GM21526 (cell line): ENCODE results near the gene CMTM3.
"Not testable (repeated sequence)": the region's sequence is repeated elsewhere in the genome, so short reads cannot be mapped to it uniquely, and the experiment has no call there.

Experiments used
- ATAC-seq: cut with Tn5 transposase; IDR thresholded peaks from one replicate; pipeline ENCODE4 v1.9.1; 2021; ENCODE audit warnings: moderate library complexity; ENCODE audit not compliant: unreplicated experiment, low FRiP score

Gene CMTM3

DNA sequence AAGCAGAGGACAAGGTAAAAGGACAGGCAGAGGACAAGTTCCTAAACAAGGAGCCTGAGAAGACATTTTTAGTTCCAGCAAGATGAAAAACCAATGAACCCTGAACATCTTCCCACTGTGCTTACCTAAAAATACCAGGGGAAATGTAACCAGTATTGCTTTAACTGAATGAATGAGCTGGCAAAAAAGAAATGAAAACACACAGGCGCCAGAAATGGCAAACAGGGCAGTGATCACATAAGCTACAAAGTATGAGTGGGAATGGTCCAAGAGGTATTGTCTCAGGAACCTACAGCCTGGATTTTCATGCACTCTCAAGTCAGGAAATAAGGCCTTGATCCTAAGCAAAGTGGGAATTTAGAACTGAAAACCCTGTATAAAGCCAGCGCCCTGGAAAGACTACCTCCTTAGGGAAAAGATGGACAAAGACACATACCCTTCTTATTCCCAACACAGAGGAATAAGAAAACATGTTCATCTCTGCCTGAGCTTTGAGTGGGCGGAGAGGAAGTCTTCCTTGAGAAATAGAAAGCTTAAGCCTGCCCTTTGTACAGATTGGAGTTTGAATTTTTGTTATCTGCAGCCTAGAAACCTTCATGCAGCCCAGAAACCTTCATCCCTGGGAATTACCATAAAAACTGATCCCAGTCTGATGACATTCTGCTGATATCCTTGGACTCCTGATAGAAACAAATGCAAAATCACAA, 23.1 kb upstream of the CMTM3 start:
- ATAC-seq, result no peak

DNA sequence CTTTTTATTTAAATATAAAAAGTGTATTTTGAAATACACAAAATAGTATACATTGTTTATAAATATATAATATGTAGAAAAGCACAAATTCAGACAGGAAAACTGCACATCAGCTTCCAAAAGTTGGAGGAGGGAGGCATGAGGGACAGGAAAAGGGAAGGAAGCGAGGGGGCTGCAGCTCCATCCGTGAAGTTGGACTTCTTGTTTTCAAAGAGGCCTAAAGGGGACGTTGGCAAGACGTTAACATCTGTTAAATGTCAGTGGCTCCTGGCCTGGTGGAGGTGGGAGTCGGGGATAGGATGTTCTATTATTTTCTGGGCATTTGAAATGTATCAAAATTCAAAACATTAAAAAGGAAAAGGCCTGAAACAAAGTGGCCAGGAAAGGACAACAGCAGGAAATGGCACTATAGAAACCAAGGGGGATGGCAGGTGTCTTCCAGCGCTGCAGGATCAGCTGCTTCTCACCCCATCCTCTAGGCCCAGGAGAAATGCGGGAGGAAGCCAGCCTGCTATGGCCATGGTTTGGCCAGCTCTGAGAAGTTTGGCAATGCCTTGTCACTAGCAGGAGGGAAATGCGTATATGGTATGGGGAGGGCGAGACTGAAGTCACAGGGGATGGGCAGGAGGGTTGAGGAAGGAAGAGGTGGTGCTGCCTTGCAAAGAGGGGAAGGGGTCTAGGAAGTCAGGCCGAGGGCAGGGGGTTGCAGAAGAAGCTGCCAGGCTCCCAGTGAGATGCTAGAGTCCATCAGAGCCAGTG, 18.8 kb upstream of the CMTM3 start:
- no peak for ATAC-seq

DNA sequence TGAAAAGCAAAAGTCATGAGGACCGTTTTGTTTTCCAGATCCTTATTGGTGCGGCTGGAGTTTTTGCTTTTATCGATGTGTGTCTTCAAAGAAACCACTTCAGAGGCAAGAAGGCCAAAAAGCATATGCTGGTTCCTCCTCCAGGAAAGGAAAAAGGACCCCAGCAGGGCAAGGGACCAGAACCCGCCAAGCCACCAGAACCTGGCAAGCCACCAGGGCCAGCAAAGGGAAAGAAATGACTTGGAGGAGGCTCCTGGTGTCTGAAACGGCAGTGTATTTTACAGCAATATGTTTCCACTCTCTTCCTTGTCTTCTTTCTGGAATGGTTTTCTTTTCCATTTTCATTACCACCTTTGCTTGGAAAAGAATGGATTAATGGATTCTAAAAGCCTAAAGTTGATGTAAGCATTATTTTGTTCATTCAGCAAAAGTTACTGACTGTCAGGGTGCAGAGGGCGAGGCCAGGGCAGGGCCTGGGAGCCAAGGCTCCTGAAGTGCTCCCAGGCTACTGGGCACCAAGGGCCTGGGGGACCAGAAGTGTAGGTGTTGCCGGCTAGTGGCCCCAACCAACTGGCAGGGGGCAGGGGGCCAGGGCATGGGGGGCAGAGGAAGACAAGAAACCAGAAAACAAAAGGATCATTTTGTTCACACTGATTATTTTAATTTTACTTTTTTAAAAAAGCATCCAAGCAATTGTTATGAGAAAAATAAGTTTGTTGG, 16.5 kb upstream of the CMTM3 start:
- ATAC-seq, result no peak

DNA sequence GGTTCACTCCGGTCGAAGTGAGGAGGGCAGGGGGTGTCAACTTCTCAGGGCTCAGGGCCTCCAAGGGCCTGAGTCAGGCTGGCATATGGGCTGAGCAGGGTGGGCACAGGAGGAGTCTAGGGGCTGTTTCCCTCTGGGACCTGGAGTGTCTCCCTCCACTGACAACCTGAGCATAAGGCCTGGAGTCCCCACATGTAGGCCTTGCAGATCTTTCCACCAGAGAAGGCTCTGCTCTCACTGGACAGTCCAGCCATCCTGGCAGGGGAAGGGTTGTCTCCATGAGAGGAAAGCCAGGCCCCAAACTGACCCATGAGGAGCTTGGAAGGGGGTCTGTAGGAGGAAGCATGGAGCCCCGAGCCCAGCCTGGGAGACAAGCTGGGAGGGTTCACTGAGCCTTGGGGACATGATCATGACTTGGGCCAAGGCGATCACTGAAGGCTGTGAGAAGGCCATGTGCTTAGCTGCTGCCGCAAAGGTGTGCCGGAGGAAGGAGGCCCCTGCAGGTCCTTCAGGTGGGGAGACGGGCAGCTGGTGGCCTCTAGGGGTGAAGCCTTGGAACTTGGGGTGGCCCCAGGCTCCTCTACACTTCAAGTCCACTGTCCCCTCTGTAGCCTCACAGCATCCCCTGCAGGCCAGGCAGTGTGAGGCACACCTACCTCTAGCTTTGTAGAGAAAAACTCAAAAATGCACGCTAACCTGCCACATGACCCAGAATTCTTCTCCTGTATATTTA, 15.4 kb upstream of the CMTM3 start:
- peak; percentile 54 for ATAC-seq

DNA sequence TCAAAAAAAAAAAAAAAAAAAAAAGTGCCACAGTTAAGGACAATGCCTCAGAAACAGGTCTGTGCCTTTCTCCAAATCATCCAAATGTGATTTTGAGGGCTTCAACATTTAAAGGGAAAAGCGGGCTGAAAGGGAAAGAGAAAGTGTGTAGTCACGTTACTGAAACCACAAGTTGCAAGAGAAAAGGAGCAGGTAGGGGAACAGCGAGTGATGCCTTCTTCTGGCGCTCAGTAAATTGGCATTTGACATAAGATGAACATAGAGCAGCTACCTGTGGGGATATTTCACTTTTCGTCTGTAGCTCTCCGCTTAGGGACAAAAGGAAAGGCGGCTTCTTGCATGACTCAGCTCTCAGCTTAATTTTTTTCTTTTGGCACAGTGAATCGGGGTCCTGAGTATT, 14.2 kb upstream of the CMTM3 start:
- ATAC-seq, result no peak

DNA sequence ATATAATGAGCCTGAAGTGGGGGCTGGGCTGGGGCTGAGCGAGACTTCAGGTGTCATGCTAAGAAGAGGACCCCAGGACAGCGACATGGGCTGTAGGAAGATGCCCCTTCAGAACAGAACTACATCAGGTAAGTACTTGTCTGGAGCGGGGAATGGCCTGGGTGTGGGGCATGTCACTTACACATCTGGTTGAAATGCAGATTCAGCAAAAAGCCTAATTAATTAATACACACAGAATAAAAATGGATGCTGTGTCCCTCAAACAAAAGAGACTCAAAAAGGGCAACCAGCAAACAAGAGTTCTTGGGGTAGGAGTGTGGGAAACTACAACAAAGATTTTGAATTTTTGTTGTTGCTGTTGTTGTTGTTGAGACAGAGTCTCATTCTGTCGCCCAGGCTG, 13.5 kb upstream of the CMTM3 start:
- no peak for ATAC-seq

DNA sequence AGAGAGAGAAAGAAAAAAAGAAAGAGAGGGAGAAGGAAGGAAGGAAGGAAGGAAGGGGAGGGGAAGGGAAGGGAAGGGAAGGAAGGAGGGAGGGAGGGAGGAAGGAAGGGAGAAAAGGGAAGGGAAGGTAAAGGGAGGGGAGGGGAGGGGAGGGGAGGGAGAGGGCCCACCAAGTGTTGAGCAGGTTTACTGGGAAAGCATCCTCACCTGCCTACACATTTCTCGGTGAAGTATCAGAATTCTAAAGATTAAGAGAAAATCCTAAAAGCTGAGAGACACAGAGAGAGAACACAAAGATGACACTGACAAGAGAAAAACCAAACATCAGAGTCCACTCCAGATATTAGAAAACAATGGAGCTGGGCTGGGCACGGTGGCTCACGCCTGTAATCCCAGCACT, 12.3 kb upstream of the CMTM3 start:
- ATAC-seq, result no peak

DNA sequence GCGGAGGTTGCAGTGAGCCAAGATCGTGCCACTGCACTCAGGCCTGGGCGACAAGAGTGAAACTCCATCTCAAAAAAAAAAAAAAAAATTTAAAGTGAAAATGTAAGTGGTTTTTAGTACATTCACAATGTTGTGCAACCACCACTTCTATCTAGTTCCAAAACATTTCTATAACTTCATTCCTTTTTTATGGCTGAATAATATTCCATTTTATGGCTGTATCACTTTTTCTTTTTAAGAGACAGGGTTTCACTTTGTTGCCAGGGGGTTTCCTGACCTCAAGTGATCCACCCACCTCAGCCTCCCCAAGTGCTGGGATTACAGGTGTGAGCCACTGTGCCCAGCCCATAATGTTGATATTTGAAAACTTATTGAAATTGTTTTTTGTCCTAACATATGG, 11.7 kb upstream of the CMTM3 start:
- ATAC-seq, result no peak

DNA sequence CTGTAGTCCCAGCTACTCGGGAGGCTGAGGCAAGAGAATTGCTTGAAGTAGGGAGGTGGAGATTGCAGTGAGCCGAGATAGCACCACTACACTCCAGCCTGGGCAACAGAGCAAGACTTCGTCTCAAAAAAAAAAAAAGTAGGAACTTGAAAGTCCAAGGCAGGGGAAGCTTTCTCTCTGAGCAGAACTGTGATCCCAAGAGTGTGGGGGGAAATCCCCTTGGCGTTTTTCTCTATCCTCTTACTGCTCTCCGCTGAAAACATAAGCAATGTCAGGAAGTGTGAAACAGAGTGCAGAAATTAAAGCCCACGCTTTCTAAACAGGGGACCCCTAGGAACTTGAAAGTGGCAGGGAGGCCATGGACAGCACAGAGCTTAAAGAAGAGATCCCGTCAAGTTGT, 9.8 kb upstream of the CMTM3 start:
- ATAC-seq, result no peak

DNA sequence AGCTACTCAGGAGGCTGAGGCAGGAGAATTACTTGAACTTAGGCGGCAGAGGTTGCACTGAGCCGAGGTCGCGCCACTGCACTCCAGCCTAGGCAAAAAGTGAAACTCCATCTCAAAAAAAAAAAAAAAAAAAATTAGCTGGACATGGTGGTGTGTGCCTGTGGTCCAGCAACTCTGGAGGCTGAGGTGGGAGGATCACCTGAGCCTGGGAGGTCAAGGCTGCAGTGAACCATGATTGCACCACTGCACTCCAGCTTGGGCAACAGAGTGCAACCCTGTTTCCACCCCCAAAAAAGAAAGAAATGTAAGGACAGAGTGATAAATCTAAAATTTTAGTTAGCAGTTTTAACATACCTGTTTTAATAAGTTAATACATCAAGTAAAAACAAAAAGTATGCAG, 7.9 kb upstream of the CMTM3 start:
- not testable (repeated sequence) for ATAC-seq

DNA sequence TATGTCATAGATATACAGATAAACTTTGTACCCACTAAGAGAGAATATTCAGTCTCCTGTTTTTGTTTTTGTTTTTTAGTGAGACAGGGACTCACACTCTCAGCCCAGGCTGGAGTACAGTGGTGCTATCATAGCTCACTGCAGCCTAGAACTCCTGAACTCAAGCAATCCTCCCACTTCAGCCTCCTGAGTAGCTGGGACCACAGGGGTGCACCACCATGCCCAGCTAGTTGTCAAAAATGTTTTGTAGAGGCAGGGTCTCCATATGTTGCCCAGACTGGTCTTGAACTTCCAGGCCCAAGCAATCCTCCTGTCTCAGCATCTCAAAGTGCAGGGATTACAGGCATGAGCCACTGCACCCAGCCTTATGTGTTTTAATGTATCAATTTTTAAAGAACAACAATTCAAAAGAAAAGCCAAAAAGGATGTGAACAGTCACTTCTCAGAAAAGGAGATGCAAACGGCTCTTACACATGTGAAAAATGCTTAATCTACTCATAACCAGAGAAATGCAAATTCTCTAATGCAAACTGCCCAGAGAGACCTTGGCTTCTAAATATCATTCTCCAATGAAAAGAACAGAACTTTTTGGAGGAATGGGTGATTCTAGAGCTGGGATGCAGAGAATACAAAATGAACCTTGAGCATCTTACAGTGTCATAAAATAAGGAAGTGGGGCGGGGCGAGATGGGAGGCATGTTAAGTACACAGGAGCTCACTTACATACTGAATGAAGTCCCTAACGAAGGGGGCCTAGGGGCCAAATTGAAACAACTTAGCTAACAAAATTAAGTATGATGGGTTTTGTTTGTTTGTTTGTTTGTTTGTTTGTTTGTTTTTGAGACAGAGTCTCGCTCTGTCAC, 7.3 kb upstream of the CMTM3 start:
- no peak for ATAC-seq

DNA sequence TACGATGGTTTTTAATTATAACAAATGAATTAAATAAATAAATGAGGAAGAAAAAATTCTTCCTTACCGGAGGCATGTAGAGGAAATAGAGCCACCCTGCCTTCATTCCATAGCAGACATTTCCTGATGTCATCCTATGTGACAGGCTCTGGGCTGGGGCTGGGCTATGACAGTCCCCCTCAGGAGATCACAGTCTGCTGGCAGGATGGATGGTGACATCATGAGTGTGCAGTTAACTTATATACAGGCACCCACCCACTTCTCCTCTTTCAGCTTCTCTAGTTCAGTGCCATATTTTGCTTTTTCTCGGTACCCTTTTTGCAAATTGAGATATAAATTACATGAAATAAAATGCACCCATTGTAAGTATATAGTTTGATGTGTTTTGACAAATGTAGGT, 6.4 kb upstream of the CMTM3 start:
- no peak for ATAC-seq

DNA sequence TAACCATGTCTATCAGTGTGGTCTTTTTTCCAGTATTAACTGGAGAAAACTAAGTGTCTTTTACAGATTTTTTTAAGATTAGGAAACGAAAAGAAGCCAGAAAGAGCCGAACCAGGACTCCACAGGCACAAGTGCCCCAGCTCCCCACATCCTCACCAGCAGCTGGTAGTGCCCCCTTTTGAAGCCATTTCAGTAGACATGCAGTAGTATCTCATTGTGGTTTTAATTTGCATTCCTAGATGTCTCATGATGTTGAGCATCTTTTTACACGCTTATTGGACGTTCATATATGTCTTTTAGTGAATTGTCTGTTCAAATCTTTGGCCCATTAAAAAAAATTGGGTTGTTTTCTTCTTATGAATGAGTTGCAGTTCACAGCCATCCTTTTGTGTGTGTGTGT, 4.8 kb upstream of the CMTM3 start:
- no peak for ATAC-seq

DNA sequence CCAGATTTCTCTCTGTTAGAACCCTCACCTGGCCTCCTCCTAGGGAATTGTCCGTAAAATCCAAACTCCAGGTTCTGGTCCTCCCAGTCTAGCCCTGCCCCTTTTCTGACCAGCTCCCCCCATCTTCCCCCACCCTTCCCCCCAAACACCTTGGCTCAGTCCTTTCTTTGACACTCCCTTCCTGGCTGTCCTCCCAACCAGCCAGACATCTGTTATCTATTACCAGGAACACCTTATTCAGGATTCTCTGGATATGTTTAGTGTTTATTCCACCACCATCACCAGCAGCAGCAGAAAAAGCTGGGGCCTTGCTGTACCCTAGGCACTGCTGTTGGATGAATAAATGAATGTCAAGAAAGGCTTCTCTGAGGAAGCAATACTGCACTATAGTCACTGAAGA, 4.0 kb upstream of the CMTM3 start:
- ATAC-seq, result no peak

DNA sequence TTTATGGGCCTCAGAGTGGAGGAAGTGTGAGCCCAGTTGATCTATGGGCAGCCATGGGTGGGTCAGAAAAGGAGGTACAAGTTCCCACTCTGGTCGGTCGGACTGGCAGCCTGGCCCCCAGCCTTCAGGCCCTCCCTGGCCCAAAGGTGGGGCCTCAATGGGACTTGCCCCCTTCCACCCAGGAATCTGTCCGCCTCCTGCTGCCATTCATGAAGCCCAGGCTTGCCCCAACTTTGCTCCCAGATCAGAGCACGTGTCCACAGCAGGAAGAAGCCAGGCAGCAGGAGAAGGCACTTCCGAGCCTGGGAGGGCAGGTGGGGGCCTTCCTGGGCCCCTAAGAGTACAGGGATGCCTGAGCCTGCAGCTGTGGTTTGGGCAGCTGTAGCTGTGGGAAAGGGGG, 3.0 kb upstream of the CMTM3 start:
- no peak for ATAC-seq

DNA sequence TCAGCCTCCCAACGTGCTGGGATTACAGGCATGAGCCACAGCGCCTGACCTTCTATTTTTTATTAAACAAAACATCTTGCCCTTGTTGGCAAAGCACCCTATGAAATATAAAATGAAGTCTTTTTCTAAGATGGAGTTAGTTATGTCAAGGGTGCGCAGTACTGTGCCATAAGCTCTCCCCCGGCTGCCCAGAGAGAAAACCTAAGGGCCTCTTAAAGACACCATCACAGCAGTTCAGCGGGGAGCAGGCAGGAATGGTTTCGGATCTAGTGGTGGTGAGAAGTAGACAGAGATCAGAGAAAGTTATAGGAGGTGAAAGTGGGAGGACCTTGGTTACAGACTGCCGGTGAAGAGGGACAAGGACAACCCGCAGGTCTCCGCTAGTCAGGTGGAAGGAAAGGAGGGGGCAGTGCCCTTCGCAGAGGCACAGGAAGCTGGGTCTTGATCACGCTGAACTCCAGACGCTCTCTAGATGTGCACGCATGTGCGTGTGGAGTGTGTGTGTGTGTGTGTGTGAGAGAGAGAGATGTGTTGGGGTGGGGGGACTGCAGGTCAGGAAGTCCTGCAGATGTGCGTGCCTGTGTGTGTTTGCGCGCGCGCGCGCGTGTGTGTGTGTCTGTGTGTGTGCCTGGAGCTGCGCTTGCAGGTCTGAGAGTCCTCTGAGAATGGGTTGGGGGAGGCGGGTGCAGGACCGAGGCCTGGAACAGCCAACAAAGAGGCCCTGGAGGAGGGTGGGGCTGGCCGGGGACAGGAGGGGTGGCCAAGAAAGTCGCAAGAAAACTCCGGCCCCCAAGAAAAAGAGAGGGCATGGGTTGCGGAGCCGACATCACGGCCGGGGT, 748 bp upstream of the CMTM3 start:
- no peak for ATAC-seq

DNA sequence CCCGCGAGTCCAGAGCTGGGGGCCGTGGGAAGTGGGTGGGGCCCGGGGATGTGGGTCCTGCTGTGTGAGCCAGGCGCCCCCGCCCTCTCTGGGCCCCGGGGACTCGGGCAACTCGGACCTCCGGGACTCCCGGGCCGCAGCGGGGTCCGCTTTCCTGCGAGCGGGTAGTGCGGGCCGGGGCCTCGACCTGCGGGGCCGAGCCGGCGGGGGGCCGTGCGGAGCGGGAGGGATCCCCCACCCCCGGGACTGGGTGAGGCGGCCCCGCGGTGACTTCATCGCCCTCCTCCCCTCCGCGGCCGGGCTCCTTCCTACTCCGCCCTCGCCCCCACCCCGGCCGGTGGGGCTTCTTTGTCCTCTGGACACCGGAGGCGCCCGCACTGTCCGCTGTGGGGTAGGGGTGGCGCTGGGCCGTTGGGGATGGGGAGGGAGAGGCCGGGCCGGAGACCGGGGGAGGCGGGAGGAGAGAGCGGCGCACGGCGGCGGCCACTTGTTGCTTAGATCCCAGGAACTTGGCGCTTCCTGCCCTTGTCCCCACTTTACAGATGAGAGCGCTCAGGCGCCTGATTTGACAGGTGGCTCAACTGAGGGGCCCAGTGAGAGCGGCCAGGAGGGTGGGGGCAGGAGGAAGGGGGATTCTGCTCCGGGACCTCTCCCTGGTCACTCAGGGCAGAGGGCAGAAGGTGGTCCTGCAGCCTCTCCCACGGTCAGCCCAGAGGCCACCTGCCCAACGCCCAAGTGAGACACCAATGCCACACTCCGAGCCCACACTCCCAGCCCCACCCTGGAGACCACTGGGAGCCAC, 874 bp downstream of the CMTM3 start:
- no peak for ATAC-seq

DNA sequence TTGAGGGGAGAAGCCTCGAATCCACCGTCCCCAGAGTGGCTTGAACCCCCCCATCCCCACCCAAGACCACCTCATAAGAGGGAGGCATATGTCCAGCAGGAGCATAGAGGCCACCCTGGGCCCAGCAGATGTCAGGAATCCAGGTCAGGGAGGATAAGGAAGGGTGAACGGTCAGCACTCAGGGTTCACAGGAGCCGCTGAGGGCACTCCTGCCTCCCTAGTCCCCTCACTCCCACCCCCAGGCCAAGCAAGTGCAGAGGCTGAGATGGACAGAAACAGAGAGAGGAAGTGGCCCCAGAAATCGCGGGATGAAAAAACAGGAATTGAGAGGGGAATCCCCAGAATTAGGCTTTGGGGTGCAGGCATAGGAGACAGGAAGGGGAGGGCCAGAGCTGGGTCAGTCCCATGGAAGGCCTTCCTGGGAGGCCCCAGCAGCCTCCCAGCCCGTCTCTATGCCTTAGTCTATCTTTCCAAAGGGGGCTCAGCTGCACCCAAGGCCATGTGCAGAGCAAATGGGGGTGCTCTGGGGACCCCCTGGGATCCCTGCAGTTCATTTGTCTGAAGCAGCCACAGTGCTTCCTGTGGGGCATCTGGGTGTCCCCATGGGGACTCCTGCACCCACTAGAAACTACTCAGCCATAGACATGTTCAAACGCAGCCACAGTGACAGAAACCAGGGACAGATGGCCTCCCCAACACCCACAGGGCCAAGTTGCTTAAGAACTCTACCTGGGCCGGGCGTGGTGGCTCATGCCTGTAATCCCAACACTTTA, 1.7 kb downstream of the CMTM3 start:
- ATAC-seq, result peak; percentile 39
